ENCODE results near the gene MME. TPM values are rescaled to one million over a fixed set of nuclear protein-coding genes. Genes with fewer than 3 reads are reported as not detected.

The MME gene
- total and polyA plus RNA-seq, 12 donors, result 0.28 to 56.0 (median 1.5) TPM

DNA sequence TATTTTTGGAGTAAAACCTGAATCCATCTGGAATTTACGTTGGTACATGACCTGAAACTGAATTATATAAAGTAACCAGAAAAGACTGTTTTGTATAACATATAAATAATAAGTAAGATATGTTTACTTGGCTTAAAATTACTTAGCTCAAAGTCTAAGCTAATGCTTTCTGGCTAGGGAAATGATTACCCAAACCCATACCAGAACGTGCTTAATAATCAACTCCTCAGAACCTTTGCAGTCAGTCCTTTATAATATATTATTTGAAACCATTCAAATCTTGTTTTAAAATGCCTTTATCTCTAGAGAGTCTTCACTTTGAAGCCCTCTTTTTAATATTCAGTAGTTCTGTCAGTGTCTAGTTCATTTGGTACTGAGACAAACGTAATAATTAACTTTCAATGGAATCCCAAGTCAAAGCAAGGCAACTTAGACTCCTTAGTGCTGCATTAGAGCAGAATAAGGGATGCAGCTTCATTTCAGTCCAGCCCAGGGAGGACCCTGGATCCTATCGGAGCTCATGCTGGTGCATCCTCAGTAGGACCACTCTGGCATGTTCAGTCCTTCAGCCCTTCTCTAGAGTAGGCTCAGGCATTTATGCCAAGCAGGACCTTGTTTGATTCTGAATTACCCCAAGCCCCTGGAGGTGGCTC lies 81.6 kb downstream of the MME start:
- H3K27ac ChIP-seq, result no peak overlapping the region
- H3K4me3 ChIP-seq, result no peak overlapping the region
- WGBS, 4 donors, result 74 to 86% (median 76%) methylated on average over 4 of the region's 4 CpGs
- no peaks in the 10 kb centered on the region for H3K9me3 ChIP-seq (replicated peaks in 1 of 3)
- no peak for DNase-seq
- intact Hi-C loops (cut with DNase I), result no loop called here
- no peaks in the 10 kb centered on the region for H3K27me3 ChIP-seq
- no peak for TF ChIP-seq POLR2A (IDR thresholded peaks at IDR 0.05)
- no peak for TF ChIP-seq CTCF (IDR thresholded peaks at IDR 0.05)
- H3K36me3 ChIP-seq (replicated peaks in 1 of 2), result no peaks in the 10 kb centered on the region
- no peaks in the 10 kb centered on the region for H3K4me1 ChIP-seq (replicated peaks in 1 of 2)

GRCh38 chr3:155164306-155164705 lies 84.2 kb downstream of the MME start:
- intact Hi-C loops (cut with DNase I), result no loop called here
- H3K4me1 ChIP-seq (replicated peaks in 1 of 2), result no peaks in the 10 kb centered on the region

GRCh38 chr3:155166441-155166840 lies 86.3 kb downstream of the MME start:
- TF ChIP-seq CTCF (IDR thresholded peaks at IDR 0.05) (no peak), POLR2A (IDR thresholded peaks at IDR 0.05) (no peak)
- no peak for DNase-seq
- intact Hi-C loops (cut with DNase I), result no loop called here
- Histone ChIP-seq H3K27me3 (no peaks in the 10 kb centered on the region), H3K4me1 (replicated peaks in 1 of 2) (no peaks in the 10 kb centered on the region), H3K27ac (no peak overlapping the region), H3K9me3 (replicated peaks in 1 of 3) (no peaks in the 10 kb centered on the region), H3K36me3 (replicated peaks in 1 of 2) (no peaks in the 10 kb centered on the region), H3K4me3 (no peak overlapping the region)
- 71 to 82% (median 74%) methylated on average over 2 of the region's 2 CpGs for WGBS, 4 donors

More at GRCh38 chr3:155164306-155164705, 84.2 kb downstream of the MME start:
- H3K36me3 ChIP-seq (replicated peaks in 1 of 2), result no peaks in the 10 kb centered on the region
- no peaks in the 10 kb centered on the region for H3K27me3 ChIP-seq
- H3K4me3 ChIP-seq, result no peak overlapping the region
- DNase-seq, result no peak
- no peak overlapping the region for H3K27ac ChIP-seq
- TF ChIP-seq CTCF (IDR thresholded peaks at IDR 0.05) (no peak), POLR2A (IDR thresholded peaks at IDR 0.05) (no peak)
- no peaks in the 10 kb centered on the region for H3K9me3 ChIP-seq (replicated peaks in 1 of 3)

GRCh38 chr3:155169197-155169596 lies 89.1 kb downstream of the MME start:
- no peak for DNase-seq
- intact Hi-C loops (cut with DNase I), result no loop called here
- WGBS, 4 donors, result 63 to 93% (median 68%) methylated on average over 2 of the region's 2 CpGs

More at GRCh38 chr3:155169197-155169596, 89.1 kb downstream of the MME start:
- Histone ChIP-seq H3K4me3 (no peak overlapping the region), H3K36me3 (replicated peaks in 1 of 2) (no peaks in the 10 kb centered on the region), H3K9me3 (replicated peaks in 1 of 3) (no peaks in the 10 kb centered on the region), H3K4me1 (replicated peaks in 1 of 2) (no peaks in the 10 kb centered on the region), H3K27me3 (no peaks in the 10 kb centered on the region), H3K27ac (no peak overlapping the region)
- TF ChIP-seq CTCF (IDR thresholded peaks at IDR 0.05) (no peak), POLR2A (IDR thresholded peaks at IDR 0.05) (no peak)
